Measurements from ENCODE around the gene ZNF334.

DNA sequence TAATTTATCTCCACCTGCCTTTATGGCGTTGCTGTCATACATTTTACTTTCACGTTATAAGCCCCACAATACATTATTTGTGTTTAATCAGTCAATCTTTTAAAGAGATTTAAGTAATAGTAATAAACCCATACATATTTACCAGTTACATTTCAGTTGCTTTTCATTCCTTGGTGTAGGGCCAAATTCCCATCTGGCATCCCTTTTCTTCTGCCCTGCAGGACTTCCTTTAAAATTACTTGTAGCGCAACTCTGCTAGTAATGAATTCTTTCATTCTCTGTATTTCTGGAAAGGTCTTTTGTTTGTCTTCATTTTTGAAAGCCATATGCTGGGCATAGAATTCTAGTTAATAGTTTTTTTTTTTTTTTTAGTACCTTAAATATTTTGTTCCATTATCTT, 24.9 kb downstream of the ZNF334 start:
- no peak for TF ChIP-seq POLR2AphosphoS5 (IDR thresholded peaks at IDR 0.05; ENCODE audit: low read depth, low read length)
- no peak for TF ChIP-seq TAF1 (IDR thresholded peaks at IDR 0.05; ENCODE audit: borderline replicate concordance, insufficient read depth, low read length)
- no peak for TF ChIP-seq SIN3A (IDR thresholded peaks at IDR 0.05; ENCODE audit: borderline replicate concordance, insufficient read depth, low read length)
